GM18498 (cell line): ENCODE data around the gene STAB2.
A peak's percentile ranks its signal among the peaks of the same experiment; 100 is the strongest.

ENCODE experiments used
- ATAC-seq: cut with Tn5 transposase; IDR thresholded peaks from one replicate; pipeline ENCODE4 v1.9.1; 2021; ENCODE audit warnings: mild to moderate bottlenecking, moderate library complexity; ENCODE audit not compliant: unreplicated experiment

The STAB2 gene

GRCh38 chr12:103586791-103587370, at the start of gene STAB2:
STAB2 (plus strand) TSS chr12:103587273; CDS start chr12:103587477, 204 bp downstream.
- no peak for ATAC-seq

DNA sequence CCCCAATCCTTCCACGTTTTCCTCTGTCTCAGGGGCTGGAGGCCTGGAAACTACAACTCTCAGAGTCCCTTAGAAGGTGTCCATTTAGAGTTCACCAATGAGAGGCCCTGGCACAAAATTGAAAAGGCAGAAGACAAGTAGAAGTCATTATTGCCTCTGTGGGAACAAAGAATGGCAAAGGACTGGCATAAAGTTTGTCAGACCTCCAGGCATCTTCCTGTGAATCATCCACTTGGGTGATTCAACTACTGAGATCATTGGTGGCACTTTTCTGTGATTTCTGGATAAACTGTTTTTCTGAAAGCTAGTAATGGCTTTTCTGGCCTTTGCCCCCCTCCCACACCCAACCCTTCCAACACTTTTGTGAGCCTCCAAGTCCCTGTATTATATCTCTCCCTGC, 48.7 kb upstream of the STAB2 start:
- ATAC-seq: no peak

GRCh38 chr12:103540319-103540718, 46.8 kb upstream of the STAB2 start:
- ATAC-seq: no peak

GRCh38 chr12:103542078-103542477, 45.0 kb upstream of the STAB2 start:
- no peak for ATAC-seq

GRCh38 chr12:103546959-103547358, 40.1 kb upstream of the STAB2 start:
- ATAC-seq: no peak

DNA sequence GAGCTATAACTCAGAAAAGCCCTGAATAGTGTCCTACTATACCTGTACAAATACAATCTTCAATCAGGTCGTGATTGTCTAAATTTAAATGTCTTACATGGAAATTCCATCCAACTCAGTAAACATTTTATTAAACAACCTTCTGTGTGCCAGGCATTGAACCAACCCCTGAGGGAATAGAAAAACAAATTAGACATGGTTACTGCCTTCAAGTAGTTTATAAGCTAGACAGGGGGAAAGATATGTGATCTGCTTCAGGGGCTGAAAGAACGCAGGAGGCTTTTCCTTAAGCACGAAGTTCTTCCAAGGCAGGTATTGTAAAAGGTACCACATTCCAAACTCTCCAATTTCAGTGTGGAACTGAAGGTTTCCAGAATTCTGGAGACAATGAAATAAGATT, 39.7 kb upstream of the STAB2 start:
- no peak for ATAC-seq

GRCh38 chr12:103547929-103548328, 39.1 kb upstream of the STAB2 start:
- no peak for ATAC-seq

GRCh38 chr12:103548622-103549601, 38.2 kb upstream of the STAB2 start:
- peak; percentile 74 for ATAC-seq

- ATAC-seq: no peak
Observed at GRCh38 chr12:103556890-103557627, 30.0 kb upstream of the STAB2 start.

DNA sequence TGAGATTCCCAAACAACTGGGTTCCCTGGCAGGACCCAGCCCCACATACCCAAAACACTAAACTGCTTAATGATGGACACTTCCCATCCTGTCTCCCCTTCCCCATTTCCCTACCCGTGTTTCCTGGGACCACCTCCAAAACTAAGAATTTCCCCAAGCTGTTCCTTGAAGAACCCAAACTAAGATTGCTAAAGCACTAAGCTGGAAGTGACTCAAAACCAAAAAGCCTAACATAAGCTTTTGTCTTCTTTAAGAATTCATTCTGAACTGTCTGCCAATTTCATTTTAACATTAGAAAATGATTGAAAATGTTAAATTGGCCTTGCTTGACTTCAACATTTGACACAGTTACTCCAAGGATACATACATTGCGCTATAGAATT, 29.5 kb upstream of the STAB2 start:
- ATAC-seq: no peak

DNA sequence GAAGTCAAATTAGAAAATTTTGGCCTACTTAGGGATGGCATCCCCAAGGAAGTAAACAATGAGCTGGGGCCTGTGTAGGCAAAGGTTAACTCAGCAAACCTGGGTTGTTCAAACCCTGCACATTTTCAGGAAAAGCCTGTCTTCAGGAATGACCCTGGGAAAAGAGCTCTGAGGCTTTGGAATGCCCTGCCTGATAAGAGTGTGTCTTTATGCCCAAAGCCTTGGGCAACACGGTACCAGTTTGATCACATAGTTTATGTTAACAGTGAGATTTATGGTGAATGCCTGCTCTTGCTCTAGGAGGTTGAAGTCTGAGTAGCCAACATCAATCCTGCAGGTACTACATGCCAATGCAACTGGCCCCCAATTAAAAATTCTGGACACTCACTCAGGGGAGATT, 28.2 kb upstream of the STAB2 start:
- no peak for ATAC-seq

- ATAC-seq: no peak
Observed at GRCh38 chr12:103560604-103561101, 26.4 kb upstream of the STAB2 start.

DNA sequence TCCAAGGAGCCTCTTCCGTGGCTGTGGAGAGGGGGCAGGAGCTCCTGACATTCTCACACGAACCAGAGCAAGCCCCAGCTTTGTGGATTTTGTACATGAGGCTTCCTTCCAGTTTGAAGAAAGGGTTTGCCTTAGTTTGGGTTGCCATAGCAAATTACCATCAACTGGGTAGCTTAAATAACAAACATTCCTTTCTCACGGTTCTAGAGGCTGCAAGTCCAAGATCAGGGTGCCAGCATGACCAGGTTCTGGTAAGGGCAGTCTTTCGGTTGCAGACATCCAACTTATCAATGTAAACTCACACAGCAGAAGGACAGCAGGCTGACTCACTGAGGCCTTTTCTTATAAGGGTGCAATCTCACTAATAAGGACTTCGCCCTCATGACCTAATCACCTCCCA, 25.9 kb upstream of the STAB2 start:
- no peak for ATAC-seq

GRCh38 chr12:103566398-103566797, 20.7 kb upstream of the STAB2 start:
- no peak for ATAC-seq

GRCh38 chr12:103569278-103569677, 17.8 kb upstream of the STAB2 start:
- ATAC-seq: no peak

DNA sequence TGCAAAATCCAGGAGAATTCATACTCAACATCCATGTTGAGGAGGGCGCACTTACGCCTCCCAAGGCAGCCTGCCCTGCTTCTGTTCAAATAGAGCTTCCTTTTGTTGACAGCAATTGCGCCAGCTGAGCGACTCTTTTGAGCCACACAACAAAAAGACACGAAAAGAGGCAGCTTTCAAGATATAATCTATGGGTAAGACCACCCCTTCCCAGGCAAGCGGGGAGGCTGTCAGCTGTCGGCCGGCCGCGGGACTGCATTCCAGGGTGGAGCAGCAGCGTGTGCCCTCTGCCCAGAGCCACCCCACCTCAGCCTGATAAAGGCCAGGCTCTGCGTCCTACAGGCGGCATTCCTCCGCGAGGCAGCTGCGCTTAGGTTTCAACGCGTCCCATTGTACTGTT, 15.8 kb upstream of the STAB2 start:
- no peak for ATAC-seq

- no peak for ATAC-seq
Observed at GRCh38 chr12:103572312-103573045, 14.6 kb upstream of the STAB2 start.

GRCh38 chr12:103573185-103573584, 13.9 kb upstream of the STAB2 start:
- ATAC-seq: no peak

DNA sequence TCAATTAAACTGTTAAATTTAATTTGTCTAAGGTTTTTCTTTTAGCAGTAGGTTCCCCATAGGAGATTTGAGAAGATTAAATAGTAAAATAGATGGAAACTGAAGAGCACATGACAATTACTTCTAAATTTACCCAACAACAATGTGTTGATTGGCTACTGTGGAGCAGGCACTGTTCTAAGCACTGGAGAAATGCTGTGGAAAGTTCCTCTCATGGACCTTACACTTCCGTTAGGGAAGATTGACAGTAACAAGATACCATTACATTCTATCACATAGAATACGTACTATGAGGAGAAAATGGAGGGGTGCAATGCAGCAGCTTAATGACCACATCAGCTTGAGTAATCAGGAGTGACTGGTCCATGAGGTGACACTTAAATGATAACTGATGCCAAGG, 8.1 kb upstream of the STAB2 start:
- no peak for ATAC-seq

- ATAC-seq: no peak
Observed at GRCh38 chr12:103580026-103580425, 7.0 kb upstream of the STAB2 start.

- ATAC-seq: no peak
Observed at GRCh38 chr12:103583008-103583407, 4.1 kb upstream of the STAB2 start.
